ENCODE results near the gene KRTAP20-4.

The KRTAP20-4 gene

GRCh38 chr21:30646904-30647414 lies 26.5 kb downstream of the KRTAP20-4 start:
- DNase-seq (ENCODE audit: extremely low read depth in 1 of 2, low read depth in 1 of 2), result no peak

GRCh38 chr21:30652891-30653290 lies 32.5 kb downstream of the KRTAP20-4 start:
- DNase-seq (ENCODE audit: extremely low read depth in 1 of 2, low read depth in 1 of 2), result no peak

- DNase-seq (ENCODE audit: extremely low read depth in 1 of 2, low read depth in 1 of 2), result no peak
These were observed 48.3 kb downstream of the KRTAP20-4 start for GRCh38 chr21:30668776-30669175.
